Neural cell (in vitro differentiated cells): ENCODE measurements around the gene TMOD1. TPM values are rescaled to one million over a fixed set of nuclear protein-coding genes. Genes with fewer than 3 reads are reported as not detected.

Source experiments
- H2AFZ ChIP-seq: fragments of 200-600, 300-800 bp; sonication (generic), shearing (Covaris generic); 2 replicates; pipeline ENCODE4 v1.6.0; 2014; ENCODE audit warnings: low read depth, mild to moderate bottlenecking, antibody characterized with exemption, low read length, moderate library complexity
- H3F3A ChIP-seq: fragments of 200-600 bp; shearing (Covaris generic); 2 replicates; pipeline ENCODE4 v1.6.1; 2016; ENCODE audit warnings: mild to moderate bottlenecking, moderate library complexity, mixed read lengths, antibody characterized with exemption, low read length; ENCODE audit not compliant: insufficient read depth, poor library complexity, severe bottlenecking
- H3K27ac ChIP-seq: fragments of 200-600, 300-800 bp; sonication (generic), shearing (Covaris generic); 2 replicates; pipeline ENCODE4 v1.5.1; 2014; ENCODE audit warnings: mild to moderate bottlenecking, low read length, moderate library complexity
- H3K27me3 ChIP-seq: fragments of 300-800, 200-600 bp; sonication (generic), shearing (Covaris generic); 2 replicates; pipeline ENCODE4 v1.6.0; 2014; ENCODE audit warnings: mild to moderate bottlenecking, low read depth, low read length, moderate library complexity; ENCODE audit not compliant: insufficient read depth
- H3K36me3 ChIP-seq: fragments of 300-800, 200-600 bp; sonication (generic), shearing (Covaris generic); 2 replicates; pipeline ENCODE4 v1.5.1; 2014; ENCODE audit warnings: mild to moderate bottlenecking, antibody characterized with exemption, low read length, moderate library complexity; ENCODE audit not compliant: insufficient read depth
- H3K4me2 ChIP-seq: fragments of 300-800, 200-600 bp; sonication (generic), shearing (Covaris generic); 2 replicates; pipeline ENCODE4 v1.6.0; 2014; ENCODE audit warnings: mild to moderate bottlenecking, low read length
- H3K4me3 ChIP-seq: fragments of 300-800, 200-600 bp; sonication (generic), shearing (Covaris generic); 2 replicates; pipeline ENCODE4 v1.5.1; 2014; ENCODE audit warnings: mild to moderate bottlenecking, low read length, moderate library complexity
- H3K79me2 ChIP-seq: fragments of 200-600 bp; shearing (Covaris generic); replicated peaks from 2 replicates; pipeline ENCODE4 v1.6.0; 2014; ENCODE audit warnings: mild to moderate bottlenecking, low read length, moderate library complexity; ENCODE audit not compliant: insufficient read depth
- H3K9ac ChIP-seq: fragments of 300-800, 200-600 bp; sonication (generic), shearing (Covaris generic); 2 replicates; pipeline ENCODE4 v1.6.1; 2016; ENCODE audit warnings: mild to moderate bottlenecking, low read length, mixed read lengths
- H3K9me2 ChIP-seq: fragments of 200-600 bp; shearing (Covaris generic); 2 replicates; pipeline ENCODE4 v1.6.1; 2016; ENCODE audit warnings: mild to moderate bottlenecking, low read length, mixed read lengths; ENCODE audit not compliant: insufficient read depth
- H3K9me3 ChIP-seq: fragments of 200-600, 300-800 bp; sonication (generic), shearing (Covaris generic); 2 replicates; pipeline ENCODE4 v1.6.1; 2016; ENCODE audit warnings: mild to moderate bottlenecking, mixed run types, low read length, moderate library complexity, mixed read lengths
- H4K20me1 ChIP-seq: fragments of 200-600 bp; shearing (Covaris generic); 2 replicates; pipeline ENCODE4 v1.6.1; 2016; ENCODE audit warnings: mild to moderate bottlenecking, mixed run types; ENCODE audit not compliant: insufficient read depth
- CTCF ChIP-seq: fragments of 450-650 bp; IDR thresholded peaks from 2 replicates; pipeline ENCODE4 v1.5.1; 2014; ENCODE audit warnings: antibody characterized with exemption, mild to moderate bottlenecking, moderate library complexity; ENCODE audit not compliant: poor library complexity, severe bottlenecking
- EP300 ChIP-seq: fragments of 450-650 bp; conservative IDR thresholded peaks from 2 replicates; pipeline ENCODE4 v1.6.1; 2014; ENCODE audit warnings: antibody characterized with exemption, mild to moderate bottlenecking, moderate library complexity; ENCODE audit not compliant: poor library complexity, severe bottlenecking
- EZH2 ChIP-seq: fragments of 200-600, 300-800 bp; shearing (Covaris generic), sonication (generic); IDR thresholded peaks from 2 replicates; pipeline ENCODE4 v1.6.1; 2014; ENCODE audit warnings: antibody characterized with exemption, low read length, borderline replicate concordance, mild to moderate bottlenecking; ENCODE audit not compliant: insufficient read depth, poor library complexity, severe bottlenecking
- MXI1 ChIP-seq: fragments of 450-650 bp; conservative IDR thresholded peaks from 2 replicates; pipeline ENCODE4 v1.6.1; 2014; ENCODE audit warnings: antibody characterized with exemption, mild to moderate bottlenecking; ENCODE audit not compliant: poor library complexity, severe bottlenecking
- POLR2AphosphoS5 ChIP-seq: IDR thresholded peaks from 2 replicates; pipeline ENCODE4 v1.6.1; 2012
- RAD21 ChIP-seq: fragments of 450-650 bp; conservative IDR thresholded peaks from 2 replicates; pipeline ENCODE4 v1.6.1; 2014; ENCODE audit warnings: antibody characterized with exemption, mild to moderate bottlenecking, moderate library complexity
- REST ChIP-seq: IDR thresholded peaks from 2 replicates; pipeline ENCODE4 v1.6.1; 2012; ENCODE audit warnings: borderline replicate concordance
- SMC3 ChIP-seq: fragments of 450-650 bp; conservative IDR thresholded peaks from 2 replicates; pipeline ENCODE4 v1.6.1; 2014; ENCODE audit warnings: antibody characterized with exemption, mild to moderate bottlenecking, moderate library complexity; ENCODE audit not compliant: poor library complexity
- TAF1 ChIP-seq: IDR thresholded peaks from 2 replicates; pipeline ENCODE4 v1.6.1; 2012; ENCODE audit warnings: low read depth
- polyA plus RNA-seq: library from polyadenylated mRNA; depleted of rRNA; stranded (reverse); fragments of >200 nt; gene quantifications from 2 replicates; pipeline ENCODE4 v1.2.3, GENCODE V29; 2014

TMOD1 gene
- polyA plus RNA-seq, 1 donor from 2014 or later, result 0.17 TPM

- no peaks in the 10 kb centered on the region for H3K79me2 ChIP-seq
- no peak overlapping the region for H3K9ac ChIP-seq
- no peaks in the 10 kb centered on the region for H3K27me3 ChIP-seq
- H3K36me3 ChIP-seq, result no peaks in the 10 kb centered on the region
- no peak overlapping the region for H3K4me3 ChIP-seq
- H3F3A ChIP-seq, result no peaks in the 10 kb centered on the region
- no peak overlapping the region for H3K4me2 ChIP-seq
- no peaks in the 10 kb centered on the region for H3K9me2 ChIP-seq
- H3K27ac ChIP-seq, result no peak overlapping the region
- no peaks in the 10 kb centered on the region for H4K20me1 ChIP-seq
- no peaks in the 10 kb centered on the region for H3K9me3 ChIP-seq
- no peak overlapping the region for H2AFZ ChIP-seq
- TF ChIP-seq EP300, result no peak
- TF ChIP-seq MXI1, result no peak
- TF ChIP-seq POLR2AphosphoS5, result no peak
- no peak for TF ChIP-seq CTCF
- TF ChIP-seq RAD21, result no peak
- no peak for TF ChIP-seq EZH2
- no peak for TF ChIP-seq REST
- TF ChIP-seq TAF1, result no peak
- no peak for TF ChIP-seq SMC3
Measured at GRCh38 chr9:97599314-97599846, 97.9 kb downstream of the TMOD1 start.

GRCh38 chr9:97600531-97601227 is 99.2 kb downstream of the TMOD1 start:
- Histone ChIP-seq H4K20me1 (no peaks in the 10 kb centered on the region), H2AFZ (no peak overlapping the region), H3K4me2 (no peak overlapping the region), H3K9me2 (no peaks in the 10 kb centered on the region), H3K79me2 (no peaks in the 10 kb centered on the region), H3K9me3 (no peaks in the 10 kb centered on the region), H3K36me3 (no peaks in the 10 kb centered on the region), H3K27me3 (no peaks in the 10 kb centered on the region), H3F3A (no peaks in the 10 kb centered on the region), H3K9ac (no peak overlapping the region), H3K27ac (no peak overlapping the region), H3K4me3 (no peak overlapping the region)
- TF ChIP-seq REST (no peak), EZH2 (no peak), SMC3 (no peak), CTCF (no peak), MXI1 (no peak), POLR2AphosphoS5 (no peak), EP300 (no peak), RAD21 (no peak)
